Astrocyte of the cerebellum (primary cell): ENCODE data around the gene LAMB1.
A peak's percentile ranks its signal among the peaks of the same experiment; 100 is the strongest.

Source experiments
- DNase-seq: peaks from one replicate; pipeline ENCODE4 v3.0.0-alpha.2; 2011; ENCODE audit warnings: low read depth
- H3K4me3 ChIP-seq: 2 replicates; pipeline ENCODE4 v1.5.1; 2011; ENCODE audit warnings: mild to moderate bottlenecking, low read depth, low read length, moderate library complexity
- in situ Hi-C: cut with HindIII; loops from 2 replicates; pipeline ENCODE4 v1.10.0; 2017; ENCODE audit warnings: low sequenced_read_pairs
- TF ChIP-seq, protein P1 (sequence below): IDR thresholded peaks from 2 replicates; pipeline ENCODE4 v1.5.1; 2012; ENCODE audit warnings: low read length, low read depth, moderate library complexity, mild to moderate bottlenecking; ENCODE audit errors: missing control alignments

The LAMB1 gene

GRCh38 chr7:108002726-108003598 is at the start of gene LAMB1:
LAMB1 (minus strand) TSS chr7:108003161; CDS start chr7:108002885, 276 bp downstream.
- no peak for DNase-seq
- TF ChIP-seq, protein P1, sequence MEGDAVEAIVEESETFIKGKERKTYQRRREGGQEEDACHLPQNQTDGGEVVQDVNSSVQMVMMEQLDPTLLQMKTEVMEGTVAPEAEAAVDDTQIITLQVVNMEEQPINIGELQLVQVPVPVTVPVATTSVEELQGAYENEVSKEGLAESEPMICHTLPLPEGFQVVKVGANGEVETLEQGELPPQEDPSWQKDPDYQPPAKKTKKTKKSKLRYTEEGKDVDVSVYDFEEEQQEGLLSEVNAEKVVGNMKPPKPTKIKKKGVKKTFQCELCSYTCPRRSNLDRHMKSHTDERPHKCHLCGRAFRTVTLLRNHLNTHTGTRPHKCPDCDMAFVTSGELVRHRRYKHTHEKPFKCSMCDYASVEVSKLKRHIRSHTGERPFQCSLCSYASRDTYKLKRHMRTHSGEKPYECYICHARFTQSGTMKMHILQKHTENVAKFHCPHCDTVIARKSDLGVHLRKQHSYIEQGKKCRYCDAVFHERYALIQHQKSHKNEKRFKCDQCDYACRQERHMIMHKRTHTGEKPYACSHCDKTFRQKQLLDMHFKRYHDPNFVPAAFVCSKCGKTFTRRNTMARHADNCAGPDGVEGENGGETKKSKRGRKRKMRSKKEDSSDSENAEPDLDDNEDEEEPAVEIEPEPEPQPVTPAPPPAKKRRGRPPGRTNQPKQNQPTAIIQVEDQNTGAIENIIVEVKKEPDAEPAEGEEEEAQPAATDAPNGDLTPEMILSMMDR: no peak
- in situ Hi-C loops: no loop called here
- peak within 1 kb of the TSS; percentile 74 for H3K4me3 ChIP-seq

DNA sequence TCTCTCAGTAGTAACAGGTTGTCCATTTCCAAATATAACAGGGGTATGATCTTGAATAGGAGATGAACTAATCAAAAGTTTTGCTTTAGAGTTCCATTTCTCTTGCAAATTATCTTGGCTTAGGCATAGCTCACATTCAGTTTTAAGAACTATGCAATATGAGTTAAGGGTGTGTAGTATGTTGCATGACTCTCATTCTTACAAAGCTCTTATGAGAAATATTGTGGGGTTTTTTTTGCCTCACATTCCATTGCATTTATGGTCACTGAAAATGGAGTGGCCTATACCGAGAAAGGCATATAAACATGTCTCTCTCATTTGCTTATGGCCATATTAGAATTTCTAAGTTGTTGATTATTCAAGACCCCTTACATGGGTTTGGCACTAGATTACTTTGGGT is 48.5 kb upstream of the LAMB1 start:
- in situ Hi-C loops: no loop called here
- TF ChIP-seq, protein P1: no peak
- DNase-seq: no peak
- no peak overlapping the region for H3K4me3 ChIP-seq

DNA sequence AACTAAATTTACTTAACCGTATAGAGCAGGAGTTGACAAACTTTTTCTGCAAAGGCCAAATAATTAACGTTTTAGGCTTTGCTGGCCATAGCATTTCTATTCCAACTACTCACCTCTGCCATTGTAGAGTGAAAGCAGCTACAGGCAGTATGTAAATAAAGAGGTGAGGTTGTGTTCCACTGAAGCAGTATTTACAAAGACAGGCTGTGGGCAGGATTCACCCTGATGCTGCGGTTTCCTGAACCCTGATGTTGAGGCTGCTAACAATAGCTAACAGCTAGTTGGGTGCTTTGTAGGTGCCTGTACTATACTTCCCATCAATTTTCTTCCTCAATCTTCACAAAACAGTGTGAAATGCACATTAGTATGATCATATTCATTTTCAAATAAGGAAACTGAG is 47.0 kb upstream of the LAMB1 start:
- in situ Hi-C loops: no loop called here
- no peak overlapping the region for H3K4me3 ChIP-seq
- TF ChIP-seq, protein P1: no peak
- no peak for DNase-seq

DNA sequence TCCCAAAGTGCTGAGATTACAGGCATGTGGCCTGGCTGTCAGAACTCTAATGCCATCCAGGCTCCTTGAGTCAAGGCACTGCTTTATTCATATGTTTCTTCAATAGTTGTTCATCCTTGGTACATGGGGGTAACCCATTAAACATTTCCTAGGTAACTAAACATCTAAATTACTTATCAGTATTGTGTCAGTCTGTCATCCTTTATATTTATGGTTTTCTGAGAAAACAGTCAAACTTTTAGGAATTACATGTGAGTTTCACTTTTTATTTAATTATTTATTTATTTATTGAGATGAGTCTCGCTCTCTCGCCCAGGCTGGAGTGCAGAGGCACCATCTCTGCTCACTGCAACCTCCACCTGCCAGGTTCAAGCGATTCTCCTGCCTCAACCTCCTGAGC is 45.5 kb upstream of the LAMB1 start:
- H3K4me3 ChIP-seq: no peak overlapping the region
- TF ChIP-seq, protein P1: no peak
- DNase-seq: no peak
- in situ Hi-C loops: no loop called here

DNA sequence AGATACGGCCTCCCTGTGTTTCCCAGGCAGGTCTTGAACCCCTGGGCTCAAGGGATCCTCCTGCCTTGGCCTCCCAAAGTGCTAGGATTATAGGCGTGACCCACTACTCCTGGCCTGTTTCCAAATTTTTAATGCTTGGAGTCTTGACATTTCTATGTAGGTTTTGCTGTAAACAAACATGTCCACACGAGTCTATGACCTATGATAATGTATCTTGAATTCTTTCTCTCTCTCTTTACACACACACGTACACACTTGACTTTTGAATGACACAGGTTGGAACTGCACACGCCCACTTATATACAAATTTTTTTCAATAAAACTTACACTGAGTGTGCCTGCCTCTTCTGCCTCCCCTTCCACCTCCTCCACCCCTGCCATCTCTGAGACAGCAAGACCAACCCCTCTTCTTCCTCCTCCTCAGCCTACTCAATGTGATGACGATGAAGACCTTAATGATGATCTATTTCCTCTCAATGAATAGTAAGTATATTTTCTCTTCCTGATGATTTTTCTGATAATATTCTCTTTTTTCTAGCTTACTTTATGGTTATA is 44.1 kb upstream of the LAMB1 start:
- H3K4me3 ChIP-seq: no peak overlapping the region
- TF ChIP-seq, protein P1: no peak
- DNase-seq: no peak
- in situ Hi-C loops: no loop called here

- no peak for DNase-seq
- no peak overlapping the region for H3K4me3 ChIP-seq
- in situ Hi-C loops: no loop called here
- TF ChIP-seq, protein P1: no peak
Measured at GRCh38 chr7:108045669-108046068, 42.7 kb upstream of the LAMB1 start.
